Natural killer cell (primary cell): ENCODE data around the gene POLDIP3. TPM values are rescaled to one million over a fixed set of nuclear protein-coding genes. Genes with fewer than 3 reads are reported as not detected.

Experiments used
- ATAC-seq, 3 donors: fragments of 150-1000 bp in 2 of 3; fragments of 200-7000 bp in 1 of 3; cut with Tn5 transposase; 1 replicate in 1 of 3; 2 replicates in 2 of 3; pipeline ENCODE4 v1.10.0; 2021; ENCODE audit warnings: mild to moderate bottlenecking in 2 of 3, moderate library complexity in 2 of 3
- DNase-seq, 2 donors: peaks; one replicate each; pipeline versions ENCODE4 v3.0.0 to v3.0.0-alpha.2; 2013 to 2021; ENCODE audit warnings: mixed read lengths in 1 of 2
- H3K27ac ChIP-seq: one replicate; pipeline ENCODE4 v1.5.1; 2013; ENCODE audit warnings: mild to moderate bottlenecking, low read length
- H3K27me3 ChIP-seq: one replicate; pipeline ENCODE4 v1.6.1; 2013; ENCODE audit warnings: low read length; ENCODE audit not compliant: control insufficient read depth, insufficient read depth
- H3K36me3 ChIP-seq: one replicate; pipeline ENCODE4 v1.6.1; 2013; ENCODE audit warnings: low read length; ENCODE audit not compliant: control insufficient read depth, insufficient read depth
- H3K4me1 ChIP-seq: one replicate; pipeline ENCODE4 v1.6.1; 2013; ENCODE audit warnings: low read length; ENCODE audit not compliant: control insufficient read depth, insufficient read depth
- H3K4me3 ChIP-seq: one replicate; pipeline ENCODE4 v1.5.1; 2013; ENCODE audit warnings: low read length
- H3K9me3 ChIP-seq: one replicate; pipeline ENCODE4 v1.6.1; 2013; ENCODE audit warnings: low read length; ENCODE audit not compliant: control insufficient read depth, insufficient read depth
- H3K27ac Mint-ChIP-seq, 2 donors: one replicate each; pipeline ENCODE4 v1.8.0; 2022; ENCODE audit warnings: mild to moderate bottlenecking in 2 of 2, mixed read lengths in 2 of 2, moderate library complexity in 1 of 2
- H3K27me3 Mint-ChIP-seq, 2 donors: one replicate each; pipeline ENCODE4 v1.8.0; 2022; ENCODE audit warnings: low read depth in 2 of 2, mixed read lengths in 2 of 2
- H3K36me3 Mint-ChIP-seq: one replicate; pipeline ENCODE4 v1.8.0; 2022; ENCODE audit warnings: mixed read lengths
- H3K4me1 Mint-ChIP-seq, 2 donors: one replicate each; pipeline ENCODE4 v1.8.0; 2022; ENCODE audit warnings: mixed read lengths in 2 of 2
- H3K4me3 Mint-ChIP-seq: one replicate; pipeline ENCODE4 v1.8.0; 2022; ENCODE audit warnings: mild to moderate bottlenecking, moderate library complexity, mixed read lengths
- H3K9me3 Mint-ChIP-seq, 2 donors: one replicate each; pipeline ENCODE4 v1.8.0; 2022; ENCODE audit warnings: mixed read lengths in 2 of 2
- CTCF ChIP-seq: fragments of 200-600 bp; IDR thresholded peaks from one replicate; pipeline ENCODE4 v1.8.0; 2022; ENCODE audit warnings: antibody characterized with exemption
- WGBS: methylation state at CpG from one replicate; pipeline ENCODE4 v1.1.7; 2013; ENCODE audit warnings: missing lambda C conversion rate; ENCODE audit not compliant: insufficient coverage; 5-methylcytosine and 5-hydroxymethylcytosine counted together
- intact Hi-C: fragments of 100-400 bp; cut with micrococcal nuclease; formaldehyde crosslinking; loops from one replicate; pipeline ENCODE4 v1.14.2; 2022
- total RNA-seq, 4 donors: library from RNA; stranded (reverse); fragments of 120-200 nt in 1 of 4; gene quantifications; one replicate each; pipeline versions ENCODE4 v1.2.3 to v1.2.4, GENCODE V29; 2013 to 2022

POLDIP3 gene
- total RNA-seq, 3 donors from 2014 or later (not counting 1 experiment from before 2014, with no cell fraction given): 66.1 to 82.8 (median 70.8) TPM

DNA sequence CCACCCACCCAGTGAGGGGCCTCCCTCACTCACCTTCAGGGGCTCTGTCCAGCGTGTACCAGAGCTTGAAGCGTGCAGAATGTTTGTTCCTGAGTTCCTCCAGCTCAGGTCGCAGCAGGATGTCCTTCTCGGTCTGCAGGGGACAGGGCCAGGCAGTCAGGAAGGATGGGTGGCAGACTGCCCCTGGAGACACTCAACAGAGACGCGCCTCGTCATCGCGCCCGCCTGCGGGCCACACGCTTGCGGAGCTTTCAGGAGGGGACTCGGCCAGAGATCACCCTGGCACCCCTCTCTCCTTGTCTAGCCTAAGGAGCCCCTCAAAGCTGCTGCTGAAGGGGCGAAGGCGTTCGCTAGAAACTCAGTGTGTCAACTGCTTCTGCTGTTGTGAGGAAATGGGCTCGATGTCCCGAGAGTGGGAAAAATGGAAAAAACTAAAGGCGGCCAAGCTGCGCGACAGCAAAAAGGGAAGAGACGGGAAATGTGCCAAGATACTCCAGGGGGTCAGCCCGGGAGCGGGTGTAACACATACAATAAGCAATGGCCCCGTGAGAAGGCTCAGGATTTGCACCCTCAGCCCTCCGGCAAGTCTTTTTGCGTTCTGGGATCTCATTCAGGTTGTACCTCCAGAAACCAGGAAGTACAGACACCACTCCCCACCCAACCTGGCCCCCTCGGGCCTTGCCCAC lies 9.2 kb upstream of the POLDIP3 start:
- peaks cover 5 to 7% of the 10 kb centered on the region in 2 donors for H3K4me1 Mint-ChIP-seq
- H3K4me1 ChIP-seq: peaks cover 10% of the 10 kb centered on the region
- intact Hi-C loops: no loop called here
- H3K9me3 Mint-ChIP-seq: no peaks in the 10 kb centered on the region
- WGBS: 90% methylated on average over 29 of the region's 29 CpGs
- H3K27ac ChIP-seq: no peak overlapping the region
- H3K36me3 ChIP-seq: peaks cover 43% of the 10 kb centered on the region
- no peaks in the 10 kb centered on the region for H3K36me3 Mint-ChIP-seq
- no peak for ATAC-seq
- no peak overlapping the region for H3K27ac Mint-ChIP-seq
- H3K9me3 ChIP-seq: no peaks in the 10 kb centered on the region
- no peaks in the 10 kb centered on the region for H3K27me3 ChIP-seq
- H3K4me3 ChIP-seq: no peak overlapping the region
- DNase-seq: no peak
- H3K4me3 Mint-ChIP-seq: no peak overlapping the region
- H3K27me3 Mint-ChIP-seq: no peaks in the 10 kb centered on the region
- no peak for TF ChIP-seq CTCF

DNA sequence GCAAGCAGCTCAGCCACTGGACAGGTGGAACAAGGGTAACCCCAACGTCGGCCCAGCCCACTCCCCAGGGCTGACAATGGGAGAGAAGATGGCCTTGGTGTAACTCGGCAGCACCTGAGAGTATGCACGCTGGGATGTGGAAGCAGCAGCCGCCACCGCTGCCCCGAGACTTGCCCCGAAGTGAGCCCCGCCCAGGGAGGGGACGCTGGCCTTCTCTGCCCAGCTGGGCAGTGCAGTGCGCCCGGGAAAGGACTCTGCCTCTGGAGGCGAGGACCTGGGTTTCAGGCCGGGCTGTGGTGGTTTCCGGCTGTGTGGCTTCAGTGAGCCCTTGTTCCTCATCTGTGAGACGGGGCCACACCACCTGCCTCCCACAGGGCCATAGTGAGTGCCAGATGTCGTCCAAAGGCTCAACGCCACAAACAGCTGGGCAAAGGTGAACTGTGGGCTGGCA lies 8.6 kb upstream of the POLDIP3 start:
- Mint-ChIP-seq H3K27ac (no peak overlapping the region), H3K36me3 (no peaks in the 10 kb centered on the region), H3K4me3 (no peak overlapping the region), H3K9me3 (no peaks in the 10 kb centered on the region), H3K27me3 (no peaks in the 10 kb centered on the region), H3K4me1 (peaks cover 5 to 7% of the 10 kb centered on the region in 2 donors)
- intact Hi-C loops: no loop called here
- Histone ChIP-seq H3K9me3 (no peaks in the 10 kb centered on the region), H3K4me3 (no peak overlapping the region), H3K4me1 (peaks cover 10% of the 10 kb centered on the region), H3K27ac (no peak overlapping the region), H3K36me3 (peaks cover 38% of the 10 kb centered on the region), H3K27me3 (no peaks in the 10 kb centered on the region)
- DNase-seq: no peak
- no peak for TF ChIP-seq CTCF
- 75% methylated on average over 18 of the region's 18 CpGs for WGBS
- peak in 1 of 3 donors; percentile 30 for ATAC-seq

- Histone ChIP-seq H3K27me3 (no peaks in the 10 kb centered on the region), H3K4me3 (no peak overlapping the region), H3K9me3 (no peaks in the 10 kb centered on the region), H3K27ac (no peak overlapping the region), H3K36me3 (peaks cover 27% of the 10 kb centered on the region), H3K4me1 (peaks cover 10% of the 10 kb centered on the region)
- 97% methylated on average over 20 of the region's 20 CpGs for WGBS
- no peaks in the 10 kb centered on the region for H3K36me3 Mint-ChIP-seq
- DNase-seq: no peak
- intact Hi-C loops: no loop called here
- no peak for ATAC-seq
- H3K27ac Mint-ChIP-seq: peak overlapping the region in 1 of 2 donors; percentile 64
- peaks cover 5 to 11% of the 10 kb centered on the region in 2 donors for H3K4me1 Mint-ChIP-seq
- no peak for TF ChIP-seq CTCF
- no peak overlapping the region for H3K4me3 Mint-ChIP-seq
- H3K27me3 Mint-ChIP-seq: no peaks in the 10 kb centered on the region
- H3K9me3 Mint-ChIP-seq: no peaks in the 10 kb centered on the region
Observed at GRCh38 chr22:42622061-42622710, 7.5 kb upstream of the POLDIP3 start.
